ENCODE measurements around the gene CD40.

GRCh38 chr20:46145713-46146112, 27.6 kb downstream of the CD40 start:
- TF ChIP-seq EZH2 (IDR thresholded peaks at IDR 0.05; ENCODE audit: insufficient read depth, poor library complexity, severe bottlenecking) (no peak), EZH2phosphoT487 (IDR thresholded peaks at IDR 0.05; ENCODE audit: insufficient read depth, low read depth) (no peak)

Measured in GM23248 (cell line).